Esophagus muscularis mucosa (tissue), 4 donors: ENCODE results near the gene DMPK.
"Not testable (repeated sequence)": the region's sequence is repeated elsewhere in the genome, so short reads cannot be mapped to it uniquely, and the experiment has no call there.

Experiments
- EP300 ChIP-seq: sonication (generic); formaldehyde crosslinking; IDR thresholded peaks from one replicate; pipeline ENCODE4 v1.6.1; 2017; ENCODE audit warnings: antibody characterized with exemption
- POLR2A ChIP-seq: fragments of 450-650 bp; IDR thresholded peaks from one replicate; pipeline ENCODE4 v1.6.1; 2017; ENCODE audit warnings: antibody characterized with exemption, moderate library complexity, mild to moderate bottlenecking, low read depth
- POLR2AphosphoS5 ChIP-seq, 2 donors: sonication (generic); formaldehyde crosslinking; IDR thresholded peaks; one replicate each; pipeline ENCODE4 v1.6.1; 2017; ENCODE audit warnings: antibody characterized with exemption in 2 of 2
- TF ChIP-seq, protein P1 (sequence below), 3 experiments: fragments of 200-600 bp in 2 of 3; fragments of 450-650 bp in 1 of 3; sonication (generic) in 2 of 3; IDR thresholded peaks; one replicate each; pipeline ENCODE4 v1.5.1; 2017 to 2019; ENCODE audit warnings: antibody characterized with exemption in 3 of 3, mild to moderate bottlenecking in 2 of 3, moderate library complexity in 1 of 3

DNA sequence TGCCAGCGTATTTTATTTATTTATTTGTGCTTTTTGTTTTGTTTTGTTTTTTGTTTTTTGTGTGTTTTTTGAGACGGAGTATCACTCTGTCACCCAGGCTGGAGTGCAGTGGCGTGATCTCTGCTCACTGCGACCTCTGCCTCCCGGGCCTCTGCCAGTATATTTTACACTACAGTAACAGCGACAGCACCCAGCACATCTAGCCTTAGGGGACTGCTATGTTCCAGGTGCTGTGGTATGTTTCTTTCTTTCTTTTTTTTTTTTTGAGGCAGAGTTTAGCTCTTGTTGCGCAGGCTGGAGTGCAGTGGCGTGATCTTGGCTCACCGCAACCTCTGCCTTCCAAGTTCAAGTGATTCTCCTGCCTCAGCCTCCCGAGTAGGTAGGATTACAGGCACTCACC, 30.8 kb downstream of the DMPK start:
- TF ChIP-seq, protein P1, sequence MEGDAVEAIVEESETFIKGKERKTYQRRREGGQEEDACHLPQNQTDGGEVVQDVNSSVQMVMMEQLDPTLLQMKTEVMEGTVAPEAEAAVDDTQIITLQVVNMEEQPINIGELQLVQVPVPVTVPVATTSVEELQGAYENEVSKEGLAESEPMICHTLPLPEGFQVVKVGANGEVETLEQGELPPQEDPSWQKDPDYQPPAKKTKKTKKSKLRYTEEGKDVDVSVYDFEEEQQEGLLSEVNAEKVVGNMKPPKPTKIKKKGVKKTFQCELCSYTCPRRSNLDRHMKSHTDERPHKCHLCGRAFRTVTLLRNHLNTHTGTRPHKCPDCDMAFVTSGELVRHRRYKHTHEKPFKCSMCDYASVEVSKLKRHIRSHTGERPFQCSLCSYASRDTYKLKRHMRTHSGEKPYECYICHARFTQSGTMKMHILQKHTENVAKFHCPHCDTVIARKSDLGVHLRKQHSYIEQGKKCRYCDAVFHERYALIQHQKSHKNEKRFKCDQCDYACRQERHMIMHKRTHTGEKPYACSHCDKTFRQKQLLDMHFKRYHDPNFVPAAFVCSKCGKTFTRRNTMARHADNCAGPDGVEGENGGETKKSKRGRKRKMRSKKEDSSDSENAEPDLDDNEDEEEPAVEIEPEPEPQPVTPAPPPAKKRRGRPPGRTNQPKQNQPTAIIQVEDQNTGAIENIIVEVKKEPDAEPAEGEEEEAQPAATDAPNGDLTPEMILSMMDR (IDR thresholded peaks at IDR 0.05): not testable (repeated sequence)
- not testable (repeated sequence) for TF ChIP-seq POLR2A; EP300; POLR2AphosphoS5 (IDR thresholded peaks at IDR 0.05)
